Natural killer cell (primary cell): Measurements from ENCODE around the gene NPR3. TPM values are rescaled to one million over a fixed set of nuclear protein-coding genes. Genes with fewer than 3 reads are reported as not detected.

Source experiments
- ATAC-seq, 3 donors: fragments of 150-1000 bp in 2 of 3; fragments of 200-7000 bp in 1 of 3; cut with Tn5 transposase; 1 replicate in 1 of 3; 2 replicates in 2 of 3; pipeline ENCODE4 v1.10.0; 2021; ENCODE audit warnings: mild to moderate bottlenecking in 2 of 3, moderate library complexity in 2 of 3
- DNase-seq, 2 donors: peaks; one replicate each; pipeline versions ENCODE4 v3.0.0 to v3.0.0-alpha.2; 2013 to 2021; ENCODE audit warnings: mixed read lengths in 1 of 2
- H3K27ac ChIP-seq: one replicate; pipeline ENCODE4 v1.5.1; 2013; ENCODE audit warnings: mild to moderate bottlenecking, low read length
- H3K27me3 ChIP-seq: one replicate; pipeline ENCODE4 v1.6.1; 2013; ENCODE audit warnings: low read length; ENCODE audit not compliant: control insufficient read depth, insufficient read depth
- H3K36me3 ChIP-seq: one replicate; pipeline ENCODE4 v1.6.1; 2013; ENCODE audit warnings: low read length; ENCODE audit not compliant: control insufficient read depth, insufficient read depth
- H3K4me1 ChIP-seq: one replicate; pipeline ENCODE4 v1.6.1; 2013; ENCODE audit warnings: low read length; ENCODE audit not compliant: control insufficient read depth, insufficient read depth
- H3K4me3 ChIP-seq: one replicate; pipeline ENCODE4 v1.5.1; 2013; ENCODE audit warnings: low read length
- H3K9me3 ChIP-seq: one replicate; pipeline ENCODE4 v1.6.1; 2013; ENCODE audit warnings: low read length; ENCODE audit not compliant: control insufficient read depth, insufficient read depth
- H3K27ac Mint-ChIP-seq, 2 donors: one replicate each; pipeline ENCODE4 v1.8.0; 2022; ENCODE audit warnings: mild to moderate bottlenecking in 2 of 2, mixed read lengths in 2 of 2, moderate library complexity in 1 of 2
- H3K27me3 Mint-ChIP-seq, 2 donors: one replicate each; pipeline ENCODE4 v1.8.0; 2022; ENCODE audit warnings: low read depth in 2 of 2, mixed read lengths in 2 of 2
- H3K36me3 Mint-ChIP-seq: one replicate; pipeline ENCODE4 v1.8.0; 2022; ENCODE audit warnings: mixed read lengths
- H3K4me1 Mint-ChIP-seq, 2 donors: one replicate each; pipeline ENCODE4 v1.8.0; 2022; ENCODE audit warnings: mixed read lengths in 2 of 2
- H3K4me3 Mint-ChIP-seq: one replicate; pipeline ENCODE4 v1.8.0; 2022; ENCODE audit warnings: mild to moderate bottlenecking, moderate library complexity, mixed read lengths
- H3K9me3 Mint-ChIP-seq, 2 donors: one replicate each; pipeline ENCODE4 v1.8.0; 2022; ENCODE audit warnings: mixed read lengths in 2 of 2
- WGBS: methylation state at CpG from one replicate; pipeline ENCODE4 v1.1.7; 2013; ENCODE audit warnings: missing lambda C conversion rate; ENCODE audit not compliant: insufficient coverage; 5-methylcytosine and 5-hydroxymethylcytosine counted together
- intact Hi-C: fragments of 100-400 bp; cut with micrococcal nuclease; formaldehyde crosslinking; loops from one replicate; pipeline ENCODE4 v1.14.2; 2022
- total RNA-seq, 4 donors: library from RNA; stranded (reverse); fragments of 120-200 nt in 1 of 4; gene quantifications; one replicate each; pipeline versions ENCODE4 v1.2.3 to v1.2.4, GENCODE V29; 2013 to 2022
- TF ChIP-seq, protein P1 (sequence below): fragments of 200-600 bp; IDR thresholded peaks from one replicate; pipeline ENCODE4 v1.8.0; 2022; ENCODE audit warnings: antibody characterized with exemption

NPR3 gene
- total RNA-seq, 3 donors from 2014 or later (not counting 1 experiment from before 2014, with no cell fraction given) = 0.23 TPM; not detected in 2

DNA sequence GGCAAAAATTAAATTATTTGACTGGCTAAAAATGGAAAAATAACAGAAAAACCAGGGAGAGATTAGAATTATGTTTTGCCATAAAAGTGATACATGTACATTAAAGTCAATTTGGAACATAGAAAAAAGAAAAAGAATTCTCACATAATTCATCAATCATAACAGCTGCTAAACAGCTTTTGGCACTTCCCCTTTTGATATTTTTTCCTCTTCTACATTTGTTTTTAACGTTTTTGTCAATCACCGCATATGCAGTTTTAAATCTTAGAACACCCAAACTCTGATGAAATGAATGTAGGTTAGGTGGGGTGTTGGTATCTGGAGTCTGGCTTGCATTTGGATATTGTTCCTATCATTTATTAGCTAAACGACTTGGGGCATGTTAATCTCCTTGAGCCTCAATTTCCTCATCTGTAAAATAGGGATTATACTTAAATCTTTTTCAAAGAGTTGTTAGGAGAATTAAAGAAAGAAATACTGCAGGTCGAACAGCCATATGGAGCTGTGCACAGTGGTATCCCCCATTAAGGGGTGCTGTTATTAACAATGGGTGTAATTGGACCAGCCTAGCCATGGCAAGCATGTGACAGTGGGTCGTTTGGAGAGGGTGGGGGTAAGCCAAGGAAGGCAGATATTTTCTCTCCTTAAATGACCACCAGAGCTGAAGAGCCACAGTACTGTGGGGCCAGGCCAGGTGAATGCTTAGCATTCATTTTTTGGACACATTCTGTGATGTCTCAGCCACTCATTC is 22.6 kb downstream of the NPR3 start:
- Mint-ChIP-seq H3K27me3 (peaks cover 16 to 25% of the 10 kb centered on the region in 2 donors), H3K36me3 (no peaks in the 10 kb centered on the region), H3K9me3 (no peaks in the 10 kb centered on the region), H3K27ac (no peak overlapping the region), H3K4me3 (no peak overlapping the region), H3K4me1 (peaks cover 0 to 8% of the 10 kb centered on the region in 2 donors)
- Histone ChIP-seq H3K27me3 (no peaks in the 10 kb centered on the region), H3K9me3 (no peaks in the 10 kb centered on the region), H3K4me3 (no peak overlapping the region), H3K36me3 (no peaks in the 10 kb centered on the region), H3K27ac (no peak overlapping the region), H3K4me1 (no peaks in the 10 kb centered on the region)
- intact Hi-C loops = no loop called here
- no peak for ATAC-seq
- no peak for DNase-seq
- TF ChIP-seq, protein P1, sequence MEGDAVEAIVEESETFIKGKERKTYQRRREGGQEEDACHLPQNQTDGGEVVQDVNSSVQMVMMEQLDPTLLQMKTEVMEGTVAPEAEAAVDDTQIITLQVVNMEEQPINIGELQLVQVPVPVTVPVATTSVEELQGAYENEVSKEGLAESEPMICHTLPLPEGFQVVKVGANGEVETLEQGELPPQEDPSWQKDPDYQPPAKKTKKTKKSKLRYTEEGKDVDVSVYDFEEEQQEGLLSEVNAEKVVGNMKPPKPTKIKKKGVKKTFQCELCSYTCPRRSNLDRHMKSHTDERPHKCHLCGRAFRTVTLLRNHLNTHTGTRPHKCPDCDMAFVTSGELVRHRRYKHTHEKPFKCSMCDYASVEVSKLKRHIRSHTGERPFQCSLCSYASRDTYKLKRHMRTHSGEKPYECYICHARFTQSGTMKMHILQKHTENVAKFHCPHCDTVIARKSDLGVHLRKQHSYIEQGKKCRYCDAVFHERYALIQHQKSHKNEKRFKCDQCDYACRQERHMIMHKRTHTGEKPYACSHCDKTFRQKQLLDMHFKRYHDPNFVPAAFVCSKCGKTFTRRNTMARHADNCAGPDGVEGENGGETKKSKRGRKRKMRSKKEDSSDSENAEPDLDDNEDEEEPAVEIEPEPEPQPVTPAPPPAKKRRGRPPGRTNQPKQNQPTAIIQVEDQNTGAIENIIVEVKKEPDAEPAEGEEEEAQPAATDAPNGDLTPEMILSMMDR = no peak
- WGBS = 30% methylated on average over 4 of the region's 5 CpGs

DNA sequence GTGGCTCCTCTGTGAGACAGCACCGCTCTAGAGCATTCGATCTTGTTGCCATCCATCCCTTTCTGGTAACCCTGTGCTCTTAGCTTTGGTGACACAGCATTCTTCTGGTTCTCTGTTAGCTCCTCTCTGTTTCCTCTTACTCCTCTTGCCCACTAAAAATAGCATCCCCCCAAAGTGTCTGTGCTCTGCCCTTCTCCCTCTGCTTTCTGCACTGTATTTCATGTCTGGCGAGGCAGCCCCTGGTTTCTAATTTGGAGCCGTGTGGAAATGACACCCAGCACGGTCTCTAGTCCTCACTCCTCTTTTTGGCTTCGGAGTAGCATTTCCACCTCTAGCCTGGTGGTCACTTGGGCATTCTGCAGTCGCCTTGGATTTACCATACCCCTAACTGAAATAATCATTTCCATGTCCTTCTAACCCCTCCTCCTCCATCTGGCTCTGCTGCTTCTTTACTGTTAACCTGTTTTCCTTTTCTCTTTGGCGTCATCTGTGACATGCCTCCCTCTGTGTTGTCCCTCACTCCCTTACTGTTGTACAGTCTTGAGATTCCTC is 23.8 kb downstream of the NPR3 start:
- no peaks in the 10 kb centered on the region for H3K9me3 Mint-ChIP-seq
- no peak overlapping the region for H3K27ac Mint-ChIP-seq
- DNase-seq (no peak), ATAC-seq (no peak)
- no peak overlapping the region for H3K4me3 Mint-ChIP-seq
- peaks cover 15 to 25% of the 10 kb centered on the region in 2 donors for H3K27me3 Mint-ChIP-seq
- TF ChIP-seq, protein P1 = no peak
- Histone ChIP-seq H3K36me3 (no peaks in the 10 kb centered on the region), H3K27ac (no peak overlapping the region), H3K9me3 (no peaks in the 10 kb centered on the region), H3K27me3 (no peaks in the 10 kb centered on the region), H3K4me3 (no peak overlapping the region), H3K4me1 (no peaks in the 10 kb centered on the region)
- H3K36me3 Mint-ChIP-seq = no peaks in the 10 kb centered on the region
- peaks cover 0 to 8% of the 10 kb centered on the region in 2 donors for H3K4me1 Mint-ChIP-seq
- intact Hi-C loops = no loop called here
- WGBS = 10% methylated on average over 8 of the region's 8 CpGs

DNA sequence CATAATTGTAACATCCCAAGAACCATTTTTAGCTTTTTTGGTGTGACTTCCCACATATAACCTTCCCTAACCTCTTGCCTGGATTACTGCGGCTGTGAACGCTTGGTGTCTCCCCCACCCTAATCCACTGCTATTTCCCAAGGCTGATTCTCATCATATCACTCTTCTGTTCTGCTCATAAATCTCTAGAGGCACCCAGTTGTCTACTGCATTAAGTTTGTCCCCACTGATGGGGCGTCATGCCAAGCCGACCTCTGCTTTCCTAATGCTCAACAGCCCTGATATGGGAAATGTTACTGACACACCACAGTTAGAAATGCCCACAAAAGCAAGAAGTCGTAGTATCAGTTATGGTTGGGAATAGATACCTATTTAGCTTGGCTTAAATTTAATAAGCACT is 24.4 kb downstream of the NPR3 start:
- H3K9me3 ChIP-seq = no peaks in the 10 kb centered on the region
- ATAC-seq = no peak

More for the DNA sequence above, 24.4 kb downstream of the NPR3 start:
- DNase-seq = no peak
- Mint-ChIP-seq H3K4me3 (no peak overlapping the region), H3K9me3 (no peaks in the 10 kb centered on the region), H3K4me1 (peaks cover 0 to 8% of the 10 kb centered on the region in 2 donors), H3K27ac (no peak overlapping the region), H3K36me3 (no peaks in the 10 kb centered on the region), H3K27me3 (peaks cover 14 to 25% of the 10 kb centered on the region in 2 donors)
- TF ChIP-seq, protein P1 = no peak
- intact Hi-C loops = no loop called here
- Histone ChIP-seq H3K27me3 (no peaks in the 10 kb centered on the region), H3K36me3 (no peaks in the 10 kb centered on the region), H3K4me1 (no peaks in the 10 kb centered on the region), H3K4me3 (no peak overlapping the region), H3K27ac (no peak overlapping the region)
- WGBS = 79% methylated on average over 4 of the region's 5 CpGs
